Activated T-helper 1 cell treated with Interleukin-2 at 50 U/mL for 16 hours (primary cell): Measurements from ENCODE around the gene ARHGEF39.

Experiments used
- DNase-seq: peaks from one replicate; pipeline ENCODE4 v3.0.0-alpha.2; 2020; ENCODE audit warnings: low read depth

Gene ARHGEF39

GRCh38 chr9:35690614-35691333 lies 25.8 kb upstream of the ARHGEF39 start:
- peak; percentile 14 for DNase-seq

DNA sequence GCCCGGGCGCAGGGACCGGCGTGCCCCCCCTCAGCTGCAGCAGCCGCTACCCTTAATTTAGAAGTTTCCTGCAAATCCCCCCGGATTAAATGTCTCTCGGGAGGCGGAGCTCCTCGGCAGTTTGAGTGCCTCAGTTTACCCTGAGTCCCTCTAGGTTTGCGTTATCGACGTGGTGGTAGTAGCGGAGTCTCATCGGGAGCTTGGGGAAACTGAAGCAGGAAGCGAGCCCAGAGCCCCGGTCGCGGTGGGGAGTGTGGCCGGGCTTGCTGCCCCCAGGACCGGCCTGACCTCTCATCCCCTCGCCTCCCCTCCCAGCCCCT lies 25.3 kb upstream of the ARHGEF39 start:
- no peak for DNase-seq

DNA sequence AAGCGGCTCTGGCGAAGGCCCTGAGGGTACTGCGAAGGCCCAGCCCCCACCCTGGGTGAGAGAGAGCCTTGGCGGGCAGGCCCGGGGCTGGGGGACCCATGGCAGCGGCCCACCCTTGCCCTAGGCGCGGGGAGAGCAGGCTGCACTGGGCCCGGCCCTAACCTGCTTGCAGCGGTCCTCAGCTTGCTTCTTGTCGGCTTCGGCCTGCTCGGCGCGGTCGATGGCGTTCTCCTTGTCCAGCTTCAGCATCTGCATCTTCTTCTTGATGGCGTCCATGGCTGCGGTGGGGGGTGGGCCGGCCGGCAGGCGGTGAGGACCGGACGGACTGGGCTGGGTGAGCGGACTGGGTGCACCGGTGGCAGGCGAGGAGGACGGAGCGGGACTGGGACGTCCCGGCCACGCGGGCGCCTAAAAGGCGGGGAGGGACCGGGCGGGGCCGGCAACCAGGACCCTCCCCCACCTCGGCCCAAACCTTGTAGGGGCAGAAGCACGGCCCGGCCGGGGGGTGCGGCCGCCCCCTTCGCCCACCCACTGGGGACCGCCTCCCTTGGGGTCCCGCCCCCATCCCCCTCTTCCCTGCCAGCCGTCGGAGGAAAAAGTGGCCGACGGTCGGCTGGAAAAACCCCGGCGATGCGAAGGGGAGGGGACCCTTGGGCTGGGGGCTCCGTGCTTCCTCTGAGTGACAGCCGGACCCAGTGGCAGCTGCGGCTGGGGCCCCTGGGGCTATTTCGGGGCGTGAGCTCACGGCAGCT lies 24.7 kb upstream of the ARHGEF39 start, which contains the start of gene TPM2:
TPM2 (minus strand) TSS at position 384 of the 752 bp plus-strand sequence; CDS start at position 276, 108 bp downstream.
- no peak for DNase-seq

DNA sequence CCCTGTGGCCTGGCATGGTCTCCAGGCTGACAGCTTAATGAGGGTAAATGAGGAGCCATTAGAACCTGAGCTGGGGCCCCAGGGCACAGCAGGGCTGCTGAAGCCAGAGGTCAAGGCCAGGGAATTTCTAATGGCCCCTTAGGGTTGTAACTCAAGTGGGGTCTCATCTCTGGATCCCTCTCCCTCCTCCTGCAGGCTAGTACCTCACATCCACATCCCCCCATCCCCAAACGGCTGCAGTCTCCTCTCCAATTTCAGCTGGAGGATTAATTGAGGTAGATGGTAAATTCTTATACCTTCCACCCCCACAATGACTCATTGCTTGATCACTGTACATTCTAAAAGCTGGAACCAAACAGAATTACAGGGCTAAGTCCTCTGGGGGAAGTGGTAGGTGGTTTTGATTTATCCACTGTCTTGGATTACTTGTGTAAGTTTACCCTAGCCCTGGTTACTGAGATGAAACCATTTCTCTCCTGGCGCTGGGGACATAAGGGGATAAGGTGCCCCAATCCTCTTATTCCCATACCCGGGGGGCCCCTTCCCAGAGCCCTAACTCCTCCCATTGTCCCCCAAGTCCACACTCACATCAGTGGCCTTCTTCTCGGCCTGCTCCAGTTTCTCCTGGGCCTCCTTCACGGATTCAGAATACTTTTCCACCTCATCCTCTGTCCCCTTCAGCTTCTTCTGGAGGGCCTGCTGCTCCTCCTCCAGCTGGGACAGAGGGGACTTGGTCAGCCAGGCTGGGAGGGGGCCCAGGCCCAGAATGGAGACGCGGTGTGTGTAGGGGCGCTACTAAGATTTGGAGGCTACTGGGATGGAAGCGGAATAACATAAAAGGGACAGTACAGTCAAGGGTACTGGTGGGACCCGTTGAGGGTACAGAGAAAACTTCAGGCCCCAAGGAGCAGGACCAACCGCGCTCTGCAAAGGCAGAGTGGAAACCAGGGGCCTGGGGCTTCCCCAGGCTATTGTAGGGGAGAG lies 23.9 kb upstream of the ARHGEF39 start:
- DNase-seq, result no peak

GRCh38 chr9:35687972-35688557 lies 23.1 kb upstream of the ARHGEF39 start:
- no peak for DNase-seq

DNA sequence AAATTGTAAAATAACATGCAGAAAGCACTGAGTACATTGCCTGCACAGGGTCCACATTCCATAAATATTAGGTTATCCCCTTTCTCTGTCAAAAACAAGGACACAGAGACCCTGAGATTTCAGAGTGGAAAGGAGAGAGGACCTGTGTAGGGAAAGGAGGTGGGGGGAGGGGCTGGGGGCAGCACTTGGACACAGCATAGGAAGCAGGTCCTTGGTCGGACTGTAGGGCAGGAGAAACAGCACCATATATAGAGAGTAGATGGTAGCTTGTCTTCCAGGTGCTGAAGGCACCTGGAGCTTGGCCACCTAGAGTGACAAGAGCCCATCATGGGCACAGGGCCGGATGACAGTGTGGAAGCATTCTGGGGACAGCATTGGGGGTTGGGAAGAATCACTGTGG lies 22.3 kb upstream of the ARHGEF39 start:
- no peak for DNase-seq

- DNase-seq, result no peak
These were observed 21.5 kb upstream of the ARHGEF39 start for GRCh38 chr9:35686222-35687203.

DNA sequence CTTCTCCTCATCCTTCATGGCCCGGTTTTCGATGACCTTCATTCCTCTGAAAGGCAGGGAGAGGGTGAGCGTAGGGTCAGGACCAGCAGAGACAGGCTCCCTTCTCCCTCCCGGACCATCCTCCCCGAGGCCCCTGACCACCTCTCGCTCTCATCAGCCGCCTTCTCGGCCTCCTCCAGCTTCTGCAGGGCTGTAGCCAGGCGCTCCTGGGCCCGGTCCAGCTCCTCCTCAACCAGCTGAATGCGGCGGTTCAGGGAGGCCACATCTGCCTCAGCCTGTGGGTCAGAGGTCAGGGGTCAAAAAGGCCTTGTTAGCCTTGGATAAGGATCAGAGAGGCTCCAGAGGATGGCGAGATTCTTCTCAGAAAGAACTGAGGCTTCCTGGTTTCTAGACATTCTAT lies 20.5 kb upstream of the ARHGEF39 start:
- DNase-seq, result no peak

DNA sequence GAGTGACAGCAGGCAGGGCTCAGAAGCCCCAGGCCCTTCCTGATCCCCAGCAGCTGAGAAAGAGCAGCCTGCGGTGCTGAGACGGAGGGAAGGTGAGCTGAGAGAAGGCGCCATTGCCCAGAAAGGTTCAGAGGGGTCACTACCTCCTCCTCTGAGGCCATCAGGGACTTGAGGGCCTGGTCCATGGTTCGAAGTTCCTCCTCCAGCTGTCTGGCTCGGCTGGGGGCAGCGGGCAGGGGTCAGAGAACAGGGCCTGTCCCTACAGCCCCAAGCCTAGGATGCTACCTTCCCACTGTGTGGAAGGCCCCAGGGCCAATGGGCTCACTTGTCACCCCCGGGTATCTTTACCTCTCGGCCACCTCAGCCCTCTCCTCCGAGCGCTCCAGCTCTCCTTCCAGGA lies 19.9 kb upstream of the ARHGEF39 start:
- DNase-seq, result no peak

GRCh38 chr9:35683323-35683722 lies 18.3 kb upstream of the ARHGEF39 start:
- DNase-seq, result no peak

DNA sequence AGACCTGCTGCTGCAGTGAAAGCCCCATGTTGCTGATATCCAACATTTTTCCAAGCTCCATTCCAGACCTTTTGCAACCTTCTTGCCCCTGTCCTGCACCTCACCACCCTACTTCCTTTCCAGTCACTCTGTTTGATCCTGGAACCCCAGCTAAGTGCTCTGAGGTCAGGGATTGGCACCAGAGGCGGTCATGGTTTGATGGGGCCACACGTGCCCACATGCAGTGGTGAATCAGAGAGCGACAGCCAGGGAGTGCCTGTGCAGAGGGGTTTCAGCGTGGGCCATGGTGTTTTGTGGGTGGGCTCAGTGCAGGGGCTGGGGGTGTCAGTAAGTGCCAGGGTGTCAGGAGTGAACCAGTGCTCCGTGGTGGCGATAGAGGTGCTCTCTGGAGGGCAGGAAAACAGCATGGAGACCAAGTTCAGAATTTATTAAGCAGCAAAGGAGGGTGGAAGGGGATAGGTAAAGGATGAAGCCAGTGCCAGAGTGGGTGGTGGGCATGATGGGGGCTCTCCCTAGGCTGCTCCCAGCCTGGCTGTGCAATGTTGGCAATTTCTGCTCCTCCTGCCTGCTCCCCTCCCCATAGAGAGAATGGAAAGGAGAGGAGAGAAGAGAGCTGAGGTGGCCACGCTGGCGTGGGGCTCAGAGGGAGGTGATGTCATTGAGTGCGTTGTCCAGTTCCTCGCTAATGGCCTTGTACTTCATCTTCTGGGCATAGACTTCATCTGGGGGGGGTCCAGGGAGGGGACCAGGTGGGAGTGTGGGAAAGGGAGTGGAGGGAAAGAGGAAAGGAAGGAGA lies 17.7 kb upstream of the ARHGEF39 start:
- DNase-seq, result no peak

- DNase-seq, result no peak
These were observed 17.1 kb upstream of the ARHGEF39 start for GRCh38 chr9:35682051-35682450.

- DNase-seq, result no peak
These were observed 16.5 kb upstream of the ARHGEF39 start for GRCh38 chr9:35681341-35682002.

DNA sequence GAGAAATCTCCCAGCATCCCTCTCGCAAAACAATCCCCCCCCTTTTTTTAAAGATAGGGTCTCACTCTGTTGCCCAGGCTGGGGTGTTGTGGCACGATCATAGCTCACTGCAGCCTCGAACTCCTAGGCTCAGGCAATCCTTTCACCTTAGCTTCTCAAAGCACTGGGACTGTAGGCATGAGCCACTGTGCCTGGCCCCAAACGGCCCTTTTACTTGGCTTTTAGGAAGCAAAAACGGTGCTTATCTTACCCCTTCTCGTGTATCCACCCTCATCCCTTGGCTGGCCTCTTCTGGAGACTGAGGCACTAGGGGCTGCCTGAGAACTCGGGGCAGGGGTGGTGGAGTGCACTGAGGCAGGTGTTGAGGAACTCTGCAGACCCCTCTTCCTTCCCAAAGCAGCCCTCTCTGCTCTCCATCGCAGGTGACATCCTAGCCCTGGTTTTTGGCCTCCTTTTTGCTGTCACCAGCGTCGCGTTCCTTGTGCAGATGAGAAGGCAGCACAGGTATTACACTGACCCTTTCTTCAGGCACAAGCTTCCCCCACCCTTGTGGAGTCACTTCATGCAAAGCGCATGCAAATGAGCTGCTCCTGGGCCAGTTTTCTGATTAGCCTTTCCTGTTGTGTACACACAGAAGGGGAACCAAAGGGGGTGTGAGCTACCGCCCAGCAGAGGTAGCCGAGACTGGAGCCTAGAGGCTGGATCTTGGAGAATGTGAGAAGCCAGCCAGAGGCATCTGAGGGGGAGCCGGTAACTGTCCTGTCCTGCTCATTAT lies 15.5 kb upstream of the ARHGEF39 start:
- no peak for DNase-seq

DNA sequence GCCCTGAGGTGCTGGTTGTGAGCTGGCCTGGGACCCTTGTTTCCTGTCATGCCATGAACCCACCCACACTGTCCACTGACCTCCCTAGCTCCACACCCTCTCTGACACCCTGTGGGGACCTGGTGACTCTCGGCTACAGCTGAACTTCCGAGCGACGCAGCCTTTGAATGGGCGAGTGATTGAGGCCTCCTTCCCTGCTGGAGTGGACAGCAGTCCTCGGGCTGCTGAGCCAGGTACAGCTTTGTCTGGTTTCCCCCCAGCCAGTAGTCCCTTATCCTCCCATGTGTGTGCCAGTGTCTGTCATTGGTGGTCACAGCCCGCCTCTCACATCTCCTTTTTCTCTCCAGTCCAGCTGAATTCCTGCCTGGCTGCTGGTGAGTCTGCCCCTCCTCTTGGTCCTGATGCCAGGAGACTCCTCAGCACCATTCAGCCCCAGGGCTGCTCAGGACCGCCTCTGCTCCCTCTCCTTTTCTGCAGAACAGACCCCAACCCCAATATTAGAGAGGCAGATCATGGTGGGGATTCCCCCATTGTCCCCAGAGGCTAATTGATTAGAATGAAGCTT lies 14.9 kb upstream of the ARHGEF39 start:
- no peak for DNase-seq

GRCh38 chr9:35679091-35679490 lies 14.1 kb upstream of the ARHGEF39 start:
- DNase-seq, result no peak

DNA sequence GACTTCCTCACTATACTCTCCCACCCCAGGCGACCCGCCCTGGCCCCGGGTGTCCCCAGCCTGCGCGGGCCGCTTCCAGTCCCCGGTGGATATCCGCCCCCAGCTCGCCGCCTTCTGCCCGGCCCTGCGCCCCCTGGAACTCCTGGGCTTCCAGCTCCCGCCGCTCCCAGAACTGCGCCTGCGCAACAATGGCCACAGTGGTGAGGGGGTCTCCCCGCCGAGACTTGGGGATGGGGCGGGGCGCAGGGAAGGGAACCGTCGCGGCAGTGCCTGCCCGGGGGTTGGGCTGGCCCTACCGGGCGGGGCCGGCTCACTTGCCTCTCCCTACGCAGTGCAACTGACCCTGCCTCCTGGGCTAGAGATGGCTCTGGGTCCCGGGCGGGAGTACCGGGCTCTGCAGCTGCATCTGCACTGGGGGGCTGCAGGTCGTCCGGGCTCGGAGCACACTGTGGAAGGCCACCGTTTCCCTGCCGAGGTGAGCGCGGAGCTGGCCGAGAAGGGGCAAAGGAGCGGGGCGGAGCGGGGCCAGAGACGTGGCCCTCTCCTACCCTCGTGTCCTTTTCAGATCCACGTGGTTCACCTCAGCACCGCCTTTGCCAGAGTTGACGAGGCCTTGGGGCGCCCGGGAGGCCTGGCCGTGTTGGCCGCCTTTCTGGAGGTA lies 10.9 kb upstream of the ARHGEF39 start:
- DNase-seq, result peak; percentile 18

DNA sequence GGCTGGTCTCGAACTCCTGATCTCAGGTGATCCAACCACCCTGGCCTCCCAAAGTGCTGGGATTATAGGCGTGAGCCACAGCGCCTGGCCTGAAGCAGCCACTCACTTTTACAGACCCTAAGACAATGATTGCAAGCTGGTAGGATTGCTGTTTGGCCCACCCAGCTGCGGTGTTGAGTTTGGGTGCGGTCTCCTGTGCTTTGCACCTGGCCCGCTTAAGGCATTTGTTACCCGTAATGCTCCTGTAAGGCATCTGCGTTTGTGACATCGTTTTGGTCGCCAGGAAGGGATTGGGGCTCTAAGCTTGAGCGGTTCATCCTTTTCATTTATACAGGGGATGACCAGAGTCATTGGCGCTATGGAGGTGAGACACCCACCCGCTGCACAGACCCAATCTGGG lies 10.2 kb upstream of the ARHGEF39 start:
- DNase-seq, result no peak
